H1 (cell line): ENCODE measurements around the gene CXCL6. TPM values are rescaled to one million over a fixed set of nuclear protein-coding genes. Genes with fewer than 3 reads are reported as not detected.

Source experiments
- CTCF ChIA-PET: fragments of 300-600 bp; sonication (Branson Sonifier 250); formaldehyde crosslinking; loops from one replicate; lab custom pipeline; 2021; ENCODE audit not compliant: partially characterized antibody; lab: Charles Lee
- POLR2A ChIA-PET: fragments of 300-600 bp; sonication (Branson Sonifier 250); formaldehyde crosslinking; loops from one replicate; lab custom pipeline; 2021; ENCODE audit warnings: inconsistent platforms; ENCODE audit not compliant: partially characterized antibody; lab: Charles Lee
- DNase-seq, 2 experiments: peaks; one replicate each; pipeline versions ENCODE4 v3.0.0 to v3.0.0-alpha.2; 2010 to 2022; ENCODE audit warnings: low spot score in 2 of 2, low read depth in 1 of 2, mixed read lengths in 1 of 2
- FAIRE-seq: peaks from 2 replicates; lab custom pipeline; 2011; peaks lifted over from hg19 to GRCh38; lab: Jason Lieb, UNC
- H2AFZ ChIP-seq: 2 replicates; pipeline ENCODE4 v1.8.1; 2012; ENCODE audit warnings: low read length, inconsistent platforms
- H2AK5ac ChIP-seq: 2 replicates; pipeline ENCODE4 v1.6.1; 2013; ENCODE audit warnings: low read depth, low read length
- H2BK120ac ChIP-seq: replicated peaks from 2 replicates; pipeline ENCODE3; 2013; ENCODE audit warnings: low read depth, low read length, inconsistent platforms
- H2BK12ac ChIP-seq: 2 replicates; pipeline ENCODE4 v1.6.1; 2013; ENCODE audit warnings: low read depth, low read length
- H2BK15ac ChIP-seq: 2 replicates; pipeline ENCODE4 v1.6.1; 2013; ENCODE audit warnings: low read length
- H2BK20ac ChIP-seq: 2 replicates; pipeline ENCODE4 v1.6.1; 2013; ENCODE audit warnings: low read length
- H2BK5ac ChIP-seq: 2 replicates; pipeline ENCODE4 v1.6.1; 2013; ENCODE audit warnings: low read depth, low read length
- H3K14ac ChIP-seq: 2 replicates; pipeline ENCODE4 v1.6.1; 2013; ENCODE audit warnings: inconsistent platforms; ENCODE audit not compliant: insufficient read length
- H3K18ac ChIP-seq: 2 replicates; pipeline ENCODE4 v1.6.1; 2013; ENCODE audit warnings: low read length; ENCODE audit errors: extremely low read depth
- H3K23ac ChIP-seq: 2 replicates; pipeline ENCODE4 v1.6.1; 2013; ENCODE audit warnings: inconsistent platforms; ENCODE audit not compliant: insufficient read length
- H3K23me2 ChIP-seq: 2 replicates; pipeline ENCODE4 v1.6.1; 2013; ENCODE audit warnings: low read depth, low read length
- H3K27ac ChIP-seq: 2 replicates; pipeline ENCODE4 v1.6.1; 2011; ENCODE audit warnings: low read depth, low read length, inconsistent platforms
- H3K27me3 ChIP-seq, 4 experiments: replicated peaks in 1 of 4; 1 replicate in 1 of 4; 2 replicates in 3 of 4; pipeline versions ENCODE4 v1.6.1 to v1.8.1; 2011 to 2013; ENCODE audit warnings: low read length in 3 of 4, mild to moderate bottlenecking in 3 of 4, inconsistent platforms in 2 of 4, mixed read lengths in 2 of 4, moderate library complexity in 1 of 4; ENCODE audit not compliant: control insufficient read depth in 3 of 4, insufficient read depth in 3 of 4; ENCODE audit errors: extremely low read depth in 1 of 4
- H3K36me3 ChIP-seq, 4 experiments: 2 replicates each; pipeline versions ENCODE4 v1.6.1 to v1.8.1; 2011 to 2013; ENCODE audit warnings: mild to moderate bottlenecking in 4 of 4, low read length in 3 of 4, moderate library complexity in 2 of 4, control low read depth in 1 of 4, inconsistent platforms in 1 of 4; ENCODE audit not compliant: insufficient read depth in 4 of 4, control insufficient read depth in 2 of 4
- H3K4ac ChIP-seq: replicated peaks from 2 replicates; pipeline ENCODE3; 2013; ENCODE audit warnings: low read length, low read depth, mixed read lengths, inconsistent platforms; ENCODE audit not compliant: insufficient read length
- H3K4me1 ChIP-seq, 4 experiments: replicated peaks in 1 of 4; 1 replicate in 1 of 4; 2 replicates in 3 of 4; pipeline versions ENCODE4 v1.6.1 to v1.8.1; 2011 to 2013; ENCODE audit warnings: low read length in 3 of 4, inconsistent platforms in 2 of 4, mixed read lengths in 1 of 4; ENCODE audit not compliant: insufficient read depth in 4 of 4, control insufficient read depth in 3 of 4
- H3K4me2 ChIP-seq, 2 experiments: 2 replicates each; pipeline versions ENCODE4 v1.6.1 to v1.8.1; 2011 to 2013; ENCODE audit warnings: low read depth in 2 of 2, low read length in 2 of 2, control low read depth in 1 of 2, inconsistent platforms in 1 of 2, mild to moderate bottlenecking in 1 of 2; ENCODE audit not compliant: insufficient read depth in 1 of 2
- H3K4me3 ChIP-seq, 4 experiments: fragments of 200-600, 300-600 bp in 1 of 4; sonication (generic), shearing (Covaris generic), sonication (Bioruptor Twin) in 1 of 4; 2 replicates each; pipeline versions ENCODE4 v1.5.1 to v1.8.1; 2011 to 2016; ENCODE audit warnings: low read length in 4 of 4, low read depth in 3 of 4, control low read depth in 2 of 4, inconsistent platforms in 2 of 4, mild to moderate bottlenecking in 2 of 4, mixed read lengths in 1 of 4, moderate library complexity in 1 of 4; ENCODE audit not compliant: insufficient read depth in 2 of 4; ENCODE audit errors: extremely low read depth in 1 of 4
- H3K56ac ChIP-seq: replicated peaks from 2 replicates; pipeline ENCODE3; 2013; ENCODE audit warnings: low read depth, mild to moderate bottlenecking, mixed read lengths, low read length, inconsistent platforms; ENCODE audit not compliant: insufficient read length
- H3K79me1 ChIP-seq: 2 replicates; pipeline ENCODE4 v1.6.1; 2013; ENCODE audit warnings: low read depth, low read length, control low read depth
- H3K79me2 ChIP-seq, 2 experiments: 2 replicates each; pipeline versions ENCODE4 v1.6.1 to v1.8.1; 2012 to 2013; ENCODE audit warnings: low read length in 2 of 2, mild to moderate bottlenecking in 2 of 2, inconsistent platforms in 1 of 2; ENCODE audit not compliant: insufficient read depth in 2 of 2, control insufficient read depth in 1 of 2
- H3K9ac ChIP-seq, 4 experiments: replicated peaks in 1 of 4; 1 replicate in 1 of 4; 2 replicates in 3 of 4; pipeline versions ENCODE4 v1.6.1 to v1.8.1; 2011 to 2013; ENCODE audit warnings: low read depth in 3 of 4, low read length in 3 of 4, control low read depth in 2 of 4, mild to moderate bottlenecking in 2 of 4, moderate library complexity in 2 of 4, inconsistent platforms in 1 of 4; ENCODE audit errors: extremely low read depth in 1 of 4
- H3K9me3 ChIP-seq, 2 experiments: 2 replicates each; pipeline versions ENCODE4 v1.6.1 to v1.8.1; 2012 to 2013; ENCODE audit warnings: mild to moderate bottlenecking in 2 of 2, moderate library complexity in 2 of 2, control low read depth in 1 of 2, inconsistent platforms in 1 of 2, low read depth in 1 of 2, low read length in 1 of 2, mixed read lengths in 1 of 2; ENCODE audit not compliant: insufficient read depth in 2 of 2
- H4K20me1 ChIP-seq, 2 experiments: replicated peaks in 1 of 2; 2 replicates each; pipeline versions ENCODE3 to v1.8.1; 2011 to 2013; ENCODE audit warnings: inconsistent platforms in 2 of 2, low read length in 2 of 2, mild to moderate bottlenecking in 1 of 2; ENCODE audit not compliant: insufficient read depth in 2 of 2, control insufficient read depth in 1 of 2
- H4K5ac ChIP-seq: 2 replicates; pipeline ENCODE4 v1.6.1; 2013; ENCODE audit warnings: low read length, low read depth, mixed read lengths, inconsistent platforms; ENCODE audit not compliant: insufficient read length
- H4K8ac ChIP-seq: 2 replicates; pipeline ENCODE4 v1.8.0; 2013; ENCODE audit warnings: mild to moderate bottlenecking, moderate library complexity, low read length, inconsistent platforms; ENCODE audit not compliant: insufficient read depth; ENCODE audit errors: extremely low read depth
- H4K91ac ChIP-seq: replicated peaks from 2 replicates; pipeline ENCODE3; 2013; ENCODE audit warnings: low read length, mixed read lengths, inconsistent platforms; ENCODE audit not compliant: insufficient read length
- CBX8 ChIP-seq: fragments of 300-800, 300-1000 bp; sonication (generic); IDR thresholded peaks from 2 replicates; pipeline ENCODE4 v1.7.1; 2016; ENCODE audit warnings: low read depth, low read length, borderline replicate concordance
- CEBPB ChIP-seq: IDR thresholded peaks from 2 replicates; pipeline ENCODE4 v1.6.1; 2012; ENCODE audit warnings: low read depth, low read length
- EGR1 ChIP-seq: IDR thresholded peaks from 2 replicates; pipeline ENCODE4 v1.6.1; 2011; ENCODE audit warnings: low read depth, low read length, borderline replicate concordance
- GABPA ChIP-seq: IDR thresholded peaks from 2 replicates; pipeline ENCODE4 v1.6.1; 2011; ENCODE audit warnings: mild to moderate bottlenecking, low read length, moderate library complexity, borderline replicate concordance; ENCODE audit not compliant: insufficient read depth
- KDM1A ChIP-seq: fragments of 200-600, 300-600 bp; sonication (generic); IDR thresholded peaks from 2 replicates; pipeline ENCODE4 v1.7.1; 2016; ENCODE audit warnings: mild to moderate bottlenecking, low read length, borderline replicate concordance
- KDM5A ChIP-seq: fragments of 200-600 bp; IDR thresholded peaks from 2 replicates; pipeline ENCODE4 v1.7.1; 2012; ENCODE audit warnings: mild to moderate bottlenecking, low read length, inconsistent platforms, mixed read lengths
- RFX5 ChIP-seq: IDR thresholded peaks from 2 replicates; pipeline ENCODE4 v1.6.1; 2011; ENCODE audit warnings: low read depth, low read length, improper control_type of control experiment, borderline replicate concordance
- SP2 ChIP-seq: IDR thresholded peaks from 2 replicates; pipeline ENCODE4 v1.6.1; 2012; ENCODE audit warnings: mild to moderate bottlenecking, low read length, inconsistent platforms
- ZNF274 ChIP-seq: IDR thresholded peaks from 2 replicates; pipeline ENCODE4 v1.7.0; 2012; ENCODE audit warnings: low read length, borderline replicate concordance; ENCODE audit errors: extremely low read depth
- WGBS, 2 experiments: shearing (Covaris generic) in 1 of 2; methylation state at CpG; one replicate each; pipeline versions ENCODE4 v1.1.6 to v1.1.7; 2013 to 2015; ENCODE audit warnings: low lambda C conversion rate in 2 of 2, mixed read lengths in 2 of 2, inconsistent platforms in 1 of 2, low coverage in 1 of 2, missing lambda C conversion rate in 1 of 2; ENCODE audit not compliant: insufficient replicate concordance in 2 of 2, insufficient coverage in 1 of 2, insufficient read length in 1 of 2; ENCODE audit errors: extremely low coverage in 1 of 2, missing lambda C conversion rate in 1 of 2; 5-methylcytosine and 5-hydroxymethylcytosine counted together
- polyA plus RNA-seq, 7 experiments: library from polyadenylated mRNA; depleted of rRNA in 3 of 7; stranded (reverse) in 5 of 7; unstranded in 2 of 7; fragments of >200 nt in 5 of 7; fragments of 200-250 nt in 2 of 7; gene quantifications; 1 replicate in 5 of 7; 2 replicates in 1 of 7; 4 replicates in 1 of 7; pipeline versions ENCODE4 v1.2.1 to v1.2.3, GENCODE V29; 2011 to 2013; ENCODE audit warnings: missing spikeins in 2 of 7, mixed read lengths in 2 of 7
- total RNA-seq: library from RNA; stranded (reverse); fragmentation: NEBNext Ultra II Directional; extraction: Animal tissue kit (Norgen Biotek cat#: 25700); gene quantifications from 2 replicates; pipeline ENCODE4 v1.2.1, GENCODE V29; 2021
- TF ChIP-seq, protein P1 (sequence below): IDR thresholded peaks from 2 replicates; pipeline ENCODE4 v1.6.1; 2012; ENCODE audit warnings: inconsistent platforms

Gene CXCL6
- total and polyA plus RNA-seq, 2 of the 8 experiments (the other 6 are each of a cell fraction or from before 2014, with no cell fraction given): 6.3 to 8.0 TPM

GRCh38 chr4:73855406-73855805, 18.9 kb downstream of the CXCL6 start:
- no peak overlapping the region for H3K4ac ChIP-seq
- no peak for FAIRE-seq
- H3K4me3 ChIP-seq: no peak overlapping the region
- no peak overlapping the region for H2AFZ ChIP-seq
- no peak overlapping the region for H2BK20ac ChIP-seq
- no peaks in the 10 kb centered on the region for H3K79me2 ChIP-seq
- H3K14ac ChIP-seq: no peak overlapping the region
- H2BK120ac ChIP-seq: no peak overlapping the region
- H3K36me3 ChIP-seq: no peaks in the 10 kb centered on the region
- no peak overlapping the region for H2BK5ac ChIP-seq
- ChIA-PET CTCF (interaction anchor here (1.1 to 1.8 kb wide), 2 partner anchors 9 to 125 kb away, joined by 3 to 13 read pairs; no protein-coding TSS in a partner anchor), POLR2A (interaction anchor here (0.7 kb wide), 1 partner anchor 304 kb away, joined by 4 read pairs; no protein-coding TSS in a partner anchor)
- 83% methylated on average over 4 of the region's 4 CpGs; no CpG with 5 or more reads in 1 of the 2 experiments for WGBS, 2 experiments
- H3K9ac ChIP-seq: no peak overlapping the region
- no peak overlapping the region for H4K91ac ChIP-seq
- no peak overlapping the region for H3K56ac ChIP-seq
- TF ChIP-seq EGR1 (no peak), KDM5A (no peak), GABPA (no peak), RFX5 (no peak), ZNF274 (no peak), CEBPB (no peak), KDM1A (no peak), CBX8 (no peak), SP2 (no peak)
- TF ChIP-seq, protein P1, sequence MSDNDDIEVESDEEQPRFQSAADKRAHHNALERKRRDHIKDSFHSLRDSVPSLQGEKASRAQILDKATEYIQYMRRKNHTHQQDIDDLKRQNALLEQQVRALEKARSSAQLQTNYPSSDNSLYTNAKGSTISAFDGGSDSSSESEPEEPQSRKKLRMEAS: no peak
- no peak overlapping the region for H3K4me2 ChIP-seq
- H2BK12ac ChIP-seq: no peak overlapping the region
- H3K18ac ChIP-seq: no peak overlapping the region
- no peaks in the 10 kb centered on the region for H4K20me1 ChIP-seq
- no peak overlapping the region for H4K8ac ChIP-seq
- no peak overlapping the region for H4K5ac ChIP-seq
- no peaks in the 10 kb centered on the region for H3K79me1 ChIP-seq
- no peaks in the 10 kb centered on the region; the same call in 1 of the 2 replicates for H3K23me2 ChIP-seq
- H3K4me1 ChIP-seq: no peaks in the 10 kb centered on the region
- no peak overlapping the region for H3K27ac ChIP-seq
- H2BK15ac ChIP-seq: no peak overlapping the region
- H3K27me3 ChIP-seq: no peaks in the 10 kb centered on the region
- H3K9me3 ChIP-seq: no peaks in the 10 kb centered on the region
- no peak for DNase-seq
- H3K23ac ChIP-seq: no peak overlapping the region
- no peak overlapping the region for H2AK5ac ChIP-seq
